ENCODE measurements around the gene MBL2. TPM values are rescaled to one million over a fixed set of nuclear protein-coding genes. Genes with fewer than 3 reads are reported as not detected.

MBL2 gene
- total and polyA plus RNA-seq, 10 of the 15 experiments (the other 5 are each of a cell fraction or from before 2014, with no cell fraction given), result not detected

DNA sequence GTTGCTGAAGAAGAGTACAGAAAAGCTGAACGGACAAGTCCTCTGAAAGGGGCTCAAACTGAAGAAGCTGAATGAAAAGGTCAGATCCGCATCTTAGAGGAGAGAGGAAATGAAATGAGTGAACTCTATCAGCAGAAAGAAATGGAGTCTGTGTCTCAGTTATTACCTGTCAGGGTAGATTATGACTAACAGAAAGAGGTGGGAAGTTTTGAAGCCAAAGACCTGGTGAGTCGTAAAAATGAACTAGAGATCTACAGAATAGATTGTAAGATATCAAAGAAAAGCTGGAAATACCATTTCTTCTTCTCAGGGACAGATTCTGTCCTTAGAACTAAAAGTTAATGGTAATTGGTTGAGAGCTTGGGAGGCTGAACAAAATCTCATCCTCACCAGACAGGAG lies 11.1 kb upstream of the MBL2 start:
- no peaks in the 10 kb centered on the region for H3K27me3 ChIP-seq (replicated peaks in 1 of 2; ENCODE audit: control insufficient read depth in 2 of 2, insufficient read depth in 2 of 2, low read length in 1 of 2)
- H3K27ac ChIP-seq (ENCODE audit: control insufficient read depth, insufficient read depth), result no peak overlapping the region
- H3K4me3 ChIP-seq, result no peak overlapping the region
- DNase-seq (ENCODE audit: low read depth, low spot score) (no peak), ATAC-seq (no peak), FAIRE-seq (no peak)
- H3K9me3 ChIP-seq (replicated peaks; ENCODE audit: control insufficient read depth, insufficient read depth, low read length), result no peaks in the 10 kb centered on the region
- BruUV-seq (replicated peaks), result no TSS peak
- H4K20me1 ChIP-seq (ENCODE audit: control insufficient read depth, insufficient read depth), result no peaks in the 10 kb centered on the region
- 13% methylated on average over 3 of the region's 3 CpGs for WGBS (ENCODE audit: insufficient coverage, insufficient replicate concordance, low lambda C conversion rate, missing lambda C conversion rate)
- TF ChIP-seq HDGF (IDR thresholded peaks at IDR 0.05) (no peak), MEF2A (IDR thresholded peaks at IDR 0.05; ENCODE audit: insufficient read depth, low read depth, low read length) (no peak), ZNF274 (IDR thresholded peaks at IDR 0.05; ENCODE audit: insufficient read depth, insufficient read length) (no peak), IKZF1 (conservative IDR thresholded peaks at IDR 0.05) (no peak), STAT1 (conservative IDR thresholded peaks at IDR 0.05) (no peak), NR2C2 (IDR thresholded peaks at IDR 0.05; ENCODE audit: borderline replicate concordance, control insufficient read depth, insufficient read length, low read depth) (no peak)
- H3K79me2 ChIP-seq (ENCODE audit: control insufficient read depth, insufficient read depth, low read length), result no peaks in the 10 kb centered on the region
- no peak overlapping the region for H2AFZ ChIP-seq (ENCODE audit: control insufficient read depth, low read depth, low read length)
- H3K36me3 ChIP-seq (ENCODE audit: control insufficient read depth in 2 of 2, insufficient read depth in 2 of 2, low read length in 1 of 2), result no peaks in the 10 kb centered on the region
- H3K4me1 ChIP-seq (ENCODE audit: control insufficient read depth, insufficient read depth, low read length), result no peaks in the 10 kb centered on the region
- intact Hi-C loops (cut with micrococcal nuclease; ENCODE audit: unreplicated experiment), result no loop called here
- ChIA-PET RAD21 (ENCODE audit: unreplicated experiment) (no interaction called here), POLR2A (no interaction called here), SMC1A (ENCODE audit: uncharacterized antibody, unreplicated experiment) (no interaction called here), CTCF (interaction anchor here (1.2 kb wide), 1 partner anchor 42 kb away, joined by 4 read pairs; no protein-coding TSS in a partner anchor)
- in situ Hi-C loops (cut with MboI), result loop anchor here (5.0 kb wide), 2 partner anchors 41 to 141 kb away; no protein-coding TSS in a partner anchor
- no peak overlapping the region for H3K9ac ChIP-seq (ENCODE audit: control insufficient read depth, insufficient read depth, low read length)
- no peak overlapping the region for H3K4me2 ChIP-seq (ENCODE audit: control insufficient read depth, insufficient read depth)

DNA sequence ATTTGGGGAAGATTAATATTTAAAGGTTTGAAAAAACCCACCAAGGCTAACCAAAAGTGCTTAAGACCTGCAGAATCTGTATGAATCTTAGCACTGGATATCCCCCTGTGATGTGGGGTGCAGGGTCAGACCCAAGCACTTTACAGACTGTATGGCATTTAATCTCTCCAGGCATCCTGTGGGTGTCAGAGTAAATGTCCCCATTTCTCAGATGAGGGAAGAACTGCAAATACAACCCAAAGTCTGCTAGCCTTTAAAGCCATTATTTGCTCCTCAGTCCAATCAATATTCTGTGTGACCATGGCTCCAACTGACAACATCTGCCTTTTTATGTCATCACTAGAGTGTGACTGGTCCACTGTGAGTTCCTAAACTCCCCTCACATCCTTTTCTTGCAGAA lies 10.0 kb upstream of the MBL2 start:
- in situ Hi-C loops (cut with MboI) (loop anchor here (5.0 kb wide), 2 partner anchors 40 to 140 kb away; no protein-coding TSS in a partner anchor), intact Hi-C loops (cut with micrococcal nuclease; ENCODE audit: unreplicated experiment) (no loop called here)
- no peaks in the 10 kb centered on the region for H4K20me1 ChIP-seq (ENCODE audit: control insufficient read depth, insufficient read depth)
- no TSS peak for BruUV-seq (replicated peaks)
- H3K9ac ChIP-seq (ENCODE audit: control insufficient read depth, insufficient read depth, low read length), result no peak overlapping the region
- DNase-seq (ENCODE audit: low read depth, low spot score) (no peak), FAIRE-seq (no peak), ATAC-seq (no peak)
- H3K4me1 ChIP-seq (ENCODE audit: control insufficient read depth, insufficient read depth, low read length), result no peaks in the 10 kb centered on the region
- H3K9me3 ChIP-seq (replicated peaks; ENCODE audit: control insufficient read depth, insufficient read depth, low read length), result no peaks in the 10 kb centered on the region
- RAD21 ChIA-PET (ENCODE audit: unreplicated experiment), result no interaction called here
- H3K4me2 ChIP-seq (ENCODE audit: control insufficient read depth, insufficient read depth), result no peak overlapping the region
- no peaks in the 10 kb centered on the region for H3K36me3 ChIP-seq (ENCODE audit: control insufficient read depth in 2 of 2, insufficient read depth in 2 of 2, low read length in 1 of 2)
- no peaks in the 10 kb centered on the region for H3K79me2 ChIP-seq (ENCODE audit: control insufficient read depth, insufficient read depth, low read length)
- H3K27me3 ChIP-seq (replicated peaks in 1 of 2; ENCODE audit: control insufficient read depth in 2 of 2, insufficient read depth in 2 of 2, low read length in 1 of 2), result no peaks in the 10 kb centered on the region
- H2AFZ ChIP-seq (ENCODE audit: control insufficient read depth, low read depth, low read length), result no peak overlapping the region
- POLR2A ChIA-PET, result no interaction called here
- H3K4me3 ChIP-seq, result no peak overlapping the region
- SMC1A ChIA-PET (ENCODE audit: uncharacterized antibody, unreplicated experiment), result interaction anchor here (1.1 kb wide), 1 partner anchor 42 kb away, joined by 3 read pairs; no protein-coding TSS in a partner anchor
- H3K27ac ChIP-seq (ENCODE audit: control insufficient read depth, insufficient read depth), result no peak overlapping the region
- CTCF ChIA-PET, result interaction anchor here (1.1 kb wide), 1 partner anchor 137 kb away, joined by 3 read pairs; no protein-coding TSS in a partner anchor
- TF ChIP-seq, protein P1, sequence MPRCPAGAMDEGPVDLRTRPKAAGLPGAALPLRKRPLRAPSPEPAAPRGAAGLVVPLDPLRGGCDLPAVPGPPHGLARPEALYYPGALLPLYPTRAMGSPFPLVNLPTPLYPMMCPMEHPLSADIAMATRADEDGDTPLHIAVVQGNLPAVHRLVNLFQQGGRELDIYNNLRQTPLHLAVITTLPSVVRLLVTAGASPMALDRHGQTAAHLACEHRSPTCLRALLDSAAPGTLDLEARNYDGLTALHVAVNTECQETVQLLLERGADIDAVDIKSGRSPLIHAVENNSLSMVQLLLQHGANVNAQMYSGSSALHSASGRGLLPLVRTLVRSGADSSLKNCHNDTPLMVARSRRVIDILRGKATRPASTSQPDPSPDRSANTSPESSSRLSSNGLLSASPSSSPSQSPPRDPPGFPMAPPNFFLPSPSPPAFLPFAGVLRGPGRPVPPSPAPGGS (IDR thresholded peaks at IDR 0.05; ENCODE audit: borderline replicate concordance, insufficient read depth, low read depth, low read length, poor library complexity, severe bottlenecking), result no peak
- TF ChIP-seq, protein P2, sequence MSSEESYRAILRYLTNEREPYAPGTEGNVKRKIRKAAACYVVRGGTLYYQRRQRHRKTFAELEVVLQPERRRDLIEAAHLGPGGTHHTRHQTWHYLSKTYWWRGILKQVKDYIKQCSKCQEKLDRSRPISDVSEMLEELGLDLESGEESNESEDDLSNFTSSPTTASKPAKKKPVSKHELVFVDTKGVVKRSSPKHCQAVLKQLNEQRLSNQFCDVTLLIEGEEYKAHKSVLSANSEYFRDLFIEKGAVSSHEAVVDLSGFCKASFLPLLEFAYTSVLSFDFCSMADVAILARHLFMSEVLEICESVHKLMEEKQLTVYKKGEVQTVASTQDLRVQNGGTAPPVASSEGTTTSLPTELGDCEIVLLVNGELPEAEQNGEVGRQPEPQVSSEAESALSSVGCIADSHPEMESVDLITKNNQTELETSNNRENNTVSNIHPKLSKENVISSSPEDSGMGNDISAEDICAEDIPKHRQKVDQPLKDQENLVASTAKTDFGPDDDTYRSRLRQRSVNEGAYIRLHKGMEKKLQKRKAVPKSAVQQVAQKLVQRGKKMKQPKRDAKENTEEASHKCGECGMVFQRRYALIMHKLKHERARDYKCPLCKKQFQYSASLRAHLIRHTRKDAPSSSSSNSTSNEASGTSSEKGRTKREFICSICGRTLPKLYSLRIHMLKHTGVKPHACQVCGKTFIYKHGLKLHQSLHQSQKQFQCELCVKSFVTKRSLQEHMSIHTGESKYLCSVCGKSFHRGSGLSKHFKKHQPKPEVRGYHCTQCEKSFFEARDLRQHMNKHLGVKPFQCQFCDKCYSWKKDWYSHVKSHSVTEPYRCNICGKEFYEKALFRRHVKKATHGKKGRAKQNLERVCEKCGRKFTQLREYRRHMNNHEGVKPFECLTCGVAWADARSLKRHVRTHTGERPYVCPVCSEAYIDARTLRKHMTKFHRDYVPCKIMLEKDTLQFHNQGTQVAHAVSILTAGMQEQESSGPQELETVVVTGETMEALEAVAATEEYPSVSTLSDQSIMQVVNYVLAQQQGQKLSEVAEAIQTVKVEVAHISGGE (CRISPR knock-in tag; IDR thresholded peaks at IDR 0.05), result no peak
- no peak for TF ChIP-seq KLF5 (IDR thresholded peaks at IDR 0.05; ENCODE audit: partially characterized antibody)

All from GM12878 (cell line).